CD4-positive, alpha-beta T cell treated with Interleukin-10 for 1 hour (primary cell): ENCODE measurements around the gene TMEM74B.

Experiments used
- DNase-seq: peaks from one replicate; pipeline ENCODE4 v3.0.0-alpha.2; 2020

Gene TMEM74B

DNA sequence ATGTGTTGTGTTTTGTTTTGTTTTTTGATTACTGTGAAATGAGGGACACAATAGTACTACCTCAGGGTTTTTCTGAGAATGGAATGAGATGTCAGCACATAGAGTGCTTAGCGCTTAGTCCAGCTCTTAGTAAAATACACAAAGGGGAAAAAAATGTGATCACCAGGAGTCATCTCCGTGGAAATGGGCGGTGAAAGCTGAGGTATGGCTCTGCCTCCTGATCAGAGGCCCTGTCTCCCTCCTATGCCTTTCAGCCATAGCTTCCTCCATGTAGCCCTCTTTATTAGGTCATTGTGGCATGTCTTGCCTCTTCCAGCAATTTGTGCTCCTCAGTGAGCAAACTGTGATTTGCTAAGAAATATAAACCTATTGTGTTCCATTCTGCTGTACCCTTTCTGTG is 53.4 kb downstream of the TMEM74B start:
- no peak for DNase-seq

- no peak for DNase-seq
Observed at GRCh38 chr20:1130847-1131246, 53.9 kb downstream of the TMEM74B start.
